ENCODE data around the gene GAMT.

The GAMT gene

GRCh38 chr19:1410789-1411188 is 9.4 kb upstream of the GAMT start:
- Histone ChIP-seq H3K36me3 (ENCODE audit: control insufficient read depth in 2 of 2, insufficient read depth in 2 of 2, low read length in 2 of 2) (peaks cover 7 to 21% of the 10 kb centered on the region in 2 donors), H3K4me3 (ENCODE audit: low read length in 2 of 2) (no peak overlapping the region), H3K27me3 (ENCODE audit: control insufficient read depth in 2 of 2, insufficient read depth in 2 of 2, low read length in 2 of 2) (no peaks in the 10 kb centered on the region), H3K9ac (ENCODE audit: low read depth in 1 of 2, low read length in 2 of 2) (no peak overlapping the region), H3K9me3 (ENCODE audit: control insufficient read depth in 2 of 2, low read length in 2 of 2) (no peaks in the 10 kb centered on the region), H3K27ac (ENCODE audit: low read depth in 2 of 2, low read length in 2 of 2) (no peak overlapping the region), H3K4me1 (ENCODE audit: control insufficient read depth in 2 of 2, insufficient read depth in 2 of 2, low read length in 2 of 2) (peaks cover 40 to 49% of the 10 kb centered on the region in 2 donors)

- H3K36me3 ChIP-seq (ENCODE audit: control insufficient read depth in 2 of 2, insufficient read depth in 2 of 2, low read length in 2 of 2): peaks cover 7 to 21% of the 10 kb centered on the region in 2 donors
- no peaks in the 10 kb centered on the region for H3K27me3 ChIP-seq (ENCODE audit: control insufficient read depth in 2 of 2, insufficient read depth in 2 of 2, low read length in 2 of 2)
- no peak overlapping the region for H3K4me3 ChIP-seq (ENCODE audit: low read length in 2 of 2)
- H3K9ac ChIP-seq (ENCODE audit: low read depth in 1 of 2, low read length in 2 of 2): no peak overlapping the region
- H3K4me1 ChIP-seq (ENCODE audit: control insufficient read depth in 2 of 2, insufficient read depth in 2 of 2, low read length in 2 of 2): peaks cover 35 to 45% of the 10 kb centered on the region in 2 donors
- H3K27ac ChIP-seq (ENCODE audit: low read depth in 2 of 2, low read length in 2 of 2): no peak overlapping the region
- no peaks in the 10 kb centered on the region for H3K9me3 ChIP-seq (ENCODE audit: control insufficient read depth in 2 of 2, low read length in 2 of 2)
These were observed 8.9 kb upstream of the GAMT start for GRCh38 chr19:1410136-1410786.

GRCh38 chr19:1409204-1410005 is 8.1 kb upstream of the GAMT start:
- Histone ChIP-seq H3K27ac (ENCODE audit: low read depth in 2 of 2, low read length in 2 of 2) (peak overlapping the region; percentile 85 to 89), H3K4me3 (ENCODE audit: low read length in 2 of 2) (peak overlapping the region; percentile 80 to 82), H3K4me1 (ENCODE audit: control insufficient read depth in 2 of 2, insufficient read depth in 2 of 2, low read length in 2 of 2) (peaks cover 29 to 40% of the 10 kb centered on the region in 2 donors), H3K27me3 (ENCODE audit: control insufficient read depth in 2 of 2, insufficient read depth in 2 of 2, low read length in 2 of 2) (no peaks in the 10 kb centered on the region), H3K9me3 (ENCODE audit: control insufficient read depth in 2 of 2, low read length in 2 of 2) (no peaks in the 10 kb centered on the region), H3K9ac (ENCODE audit: low read depth in 1 of 2, low read length in 2 of 2) (peak overlapping the region; percentile 76 to 92), H3K36me3 (ENCODE audit: control insufficient read depth in 2 of 2, insufficient read depth in 2 of 2, low read length in 2 of 2) (peaks cover 7 to 21% of the 10 kb centered on the region in 2 donors)

GRCh38 chr19:1408300-1409203 is 7.2 kb upstream of the GAMT start:
- peak overlapping the region; percentile 76 to 92 for H3K9ac ChIP-seq (ENCODE audit: low read depth in 1 of 2, low read length in 2 of 2)
- peaks cover 29 to 40% of the 10 kb centered on the region in 2 donors for H3K4me1 ChIP-seq (ENCODE audit: control insufficient read depth in 2 of 2, insufficient read depth in 2 of 2, low read length in 2 of 2)
- H3K9me3 ChIP-seq (ENCODE audit: control insufficient read depth in 2 of 2, low read length in 2 of 2): no peaks in the 10 kb centered on the region
- H3K27me3 ChIP-seq (ENCODE audit: control insufficient read depth in 2 of 2, insufficient read depth in 2 of 2, low read length in 2 of 2): no peaks in the 10 kb centered on the region
- H3K36me3 ChIP-seq (ENCODE audit: control insufficient read depth in 2 of 2, insufficient read depth in 2 of 2, low read length in 2 of 2): peaks cover 7 to 19% of the 10 kb centered on the region in 2 donors
- peak overlapping the region; percentile 85 to 89 for H3K27ac ChIP-seq (ENCODE audit: low read depth in 2 of 2, low read length in 2 of 2)
- peak overlapping the region; percentile 80 to 82 for H3K4me3 ChIP-seq (ENCODE audit: low read length in 2 of 2)

- Histone ChIP-seq H3K4me1 (ENCODE audit: control insufficient read depth in 2 of 2, insufficient read depth in 2 of 2, low read length in 2 of 2) (peaks cover 29 to 40% of the 10 kb centered on the region in 2 donors), H3K4me3 (ENCODE audit: low read length in 2 of 2) (peak within 1 kb of the TSS; percentile 80 to 82), H3K27me3 (ENCODE audit: control insufficient read depth in 2 of 2, insufficient read depth in 2 of 2, low read length in 2 of 2) (peaks cover 0 to 4% of the 10 kb centered on the region in 2 donors), H3K36me3 (ENCODE audit: control insufficient read depth in 2 of 2, insufficient read depth in 2 of 2, low read length in 2 of 2) (peaks cover 0 to 11% of the 10 kb centered on the region in 2 donors), H3K27ac (ENCODE audit: low read depth in 2 of 2, low read length in 2 of 2) (peak within 1 kb of the TSS; percentile 85 to 89), H3K9me3 (ENCODE audit: control insufficient read depth in 2 of 2, low read length in 2 of 2) (no peaks in the 10 kb centered on the region), H3K9ac (ENCODE audit: low read depth in 1 of 2, low read length in 2 of 2) (peak within 1 kb of the TSS; percentile 76 to 92)
These were observed 6.4 kb upstream of the GAMT start, which contains the start of gene DAZAP1 for GRCh38 chr19:1407528-1408299. Gene DAZAP1, plus strand, starts transcription at chr19:1407586. Its CDS starts 188 bp downstream, at chr19:1407774.

GRCh38 chr19:1406774-1407527 is 5.6 kb upstream of the GAMT start:
- Histone ChIP-seq H3K27me3 (ENCODE audit: control insufficient read depth in 2 of 2, insufficient read depth in 2 of 2, low read length in 2 of 2) (peaks cover under 1 to 11% of the 10 kb centered on the region in 2 donors), H3K9me3 (ENCODE audit: control insufficient read depth in 2 of 2, low read length in 2 of 2) (no peaks in the 10 kb centered on the region), H3K4me1 (ENCODE audit: control insufficient read depth in 2 of 2, insufficient read depth in 2 of 2, low read length in 2 of 2) (peaks cover 29 to 34% of the 10 kb centered on the region in 2 donors), H3K9ac (ENCODE audit: low read depth in 1 of 2, low read length in 2 of 2) (peak overlapping the region; percentile 41 to 71), H3K36me3 (ENCODE audit: control insufficient read depth in 2 of 2, insufficient read depth in 2 of 2, low read length in 2 of 2) (peaks cover 0 to 8% of the 10 kb centered on the region in 2 donors), H3K4me3 (ENCODE audit: low read length in 2 of 2) (peak overlapping the region; percentile 74 to 82), H3K27ac (ENCODE audit: low read depth in 2 of 2, low read length in 2 of 2) (peak overlapping the region; percentile 71 to 74)

- H3K27ac ChIP-seq (ENCODE audit: low read depth in 2 of 2, low read length in 2 of 2): no peak overlapping the region
- H3K9me3 ChIP-seq (ENCODE audit: control insufficient read depth in 2 of 2, low read length in 2 of 2): no peaks in the 10 kb centered on the region
- H3K9ac ChIP-seq (ENCODE audit: low read depth in 1 of 2, low read length in 2 of 2): no peak overlapping the region
- no peak overlapping the region for H3K4me3 ChIP-seq (ENCODE audit: low read length in 2 of 2)
- H3K36me3 ChIP-seq (ENCODE audit: control insufficient read depth in 2 of 2, insufficient read depth in 2 of 2, low read length in 2 of 2): no peaks in the 10 kb centered on the region
- peaks cover 15 to 32% of the 10 kb centered on the region in 2 donors for H3K27me3 ChIP-seq (ENCODE audit: control insufficient read depth in 2 of 2, insufficient read depth in 2 of 2, low read length in 2 of 2)
- H3K4me1 ChIP-seq (ENCODE audit: control insufficient read depth in 2 of 2, insufficient read depth in 2 of 2, low read length in 2 of 2): peaks cover 13 to 16% of the 10 kb centered on the region in 2 donors
These were observed 1.2 kb upstream of the GAMT start for GRCh38 chr19:1402411-1403070.

- Histone ChIP-seq H3K36me3 (ENCODE audit: control insufficient read depth in 2 of 2, insufficient read depth in 2 of 2, low read length in 2 of 2) (no peaks in the 10 kb centered on the region), H3K27me3 (ENCODE audit: control insufficient read depth in 2 of 2, insufficient read depth in 2 of 2, low read length in 2 of 2) (peaks cover 15 to 34% of the 10 kb centered on the region in 2 donors), H3K9ac (ENCODE audit: low read depth in 1 of 2, low read length in 2 of 2) (no peak overlapping the region), H3K27ac (ENCODE audit: low read depth in 2 of 2, low read length in 2 of 2) (no peak overlapping the region), H3K4me1 (ENCODE audit: control insufficient read depth in 2 of 2, insufficient read depth in 2 of 2, low read length in 2 of 2) (peaks cover 13 to 18% of the 10 kb centered on the region in 2 donors), H3K9me3 (ENCODE audit: control insufficient read depth in 2 of 2, low read length in 2 of 2) (no peaks in the 10 kb centered on the region), H3K4me3 (ENCODE audit: low read length in 2 of 2) (peak overlapping the region in 1 of 2 donors; percentile 55)
These were observed 511 bp upstream of the GAMT start for GRCh38 chr19:1401889-1402217.

Data from mucosa of rectum (tissue), 2 donors.